Esophagus muscularis mucosa (tissue), 4 donors: ENCODE data around the gene PHF2. TPM values are rescaled to one million over a fixed set of nuclear protein-coding genes. Genes with fewer than 3 reads are reported as not detected.

Experiments used
- DNase-seq: peaks from one replicate; pipeline ENCODE4 v3.0.0-alpha.2; 2017; ENCODE audit errors: extremely low spot score
- H3K27ac ChIP-seq, 4 donors: fragments of 200-600 bp; sonication (generic); replicated peaks in 1 of 4; 1 replicate in 3 of 4; 2 replicates in 1 of 4; pipeline ENCODE4 v1.5.1; 2016 to 2019; ENCODE audit warnings: mild to moderate bottlenecking in 1 of 4
- H3K27me3 ChIP-seq, 4 donors: fragments of 200-600 bp; sonication (generic); one replicate each; pipeline versions ENCODE4 v1.5.1 to v1.6.0; 2016 to 2019
- H3K36me3 ChIP-seq, 4 donors: fragments of 200-600 bp; sonication (generic); one replicate each; pipeline ENCODE4 v1.5.1; 2016 to 2019
- H3K4me1 ChIP-seq, 4 donors: fragments of 200-600 bp; sonication (generic); one replicate each; pipeline ENCODE4 v1.5.1; 2016 to 2019
- H3K4me3 ChIP-seq, 4 donors: fragments of 200-600 bp; sonication (generic); 1 replicate in 2 of 4; 2 replicates in 2 of 4; pipeline ENCODE4 v1.5.1; 2016 to 2019; ENCODE audit warnings: mild to moderate bottlenecking in 4 of 4, moderate library complexity in 1 of 4
- H3K9me3 ChIP-seq, 4 donors: fragments of 200-600 bp; sonication (generic); 1 replicate in 3 of 4; 2 replicates in 1 of 4; pipeline ENCODE4 v1.5.1; 2016 to 2019
- EP300 ChIP-seq: sonication (generic); formaldehyde crosslinking; IDR thresholded peaks from one replicate; pipeline ENCODE4 v1.6.1; 2017; ENCODE audit warnings: antibody characterized with exemption
- POLR2A ChIP-seq: fragments of 450-650 bp; IDR thresholded peaks from one replicate; pipeline ENCODE4 v1.6.1; 2017; ENCODE audit warnings: antibody characterized with exemption, moderate library complexity, mild to moderate bottlenecking, low read depth
- POLR2AphosphoS5 ChIP-seq, 2 donors: sonication (generic); formaldehyde crosslinking; IDR thresholded peaks; one replicate each; pipeline ENCODE4 v1.6.1; 2017; ENCODE audit warnings: antibody characterized with exemption in 2 of 2
- WGBS: methylation state at CpG from one replicate; pipeline ENCODE4 v1.1.5; 2018; 5-methylcytosine and 5-hydroxymethylcytosine counted together
- intact Hi-C: fragments of 100-400 bp; cut with DNase I; formaldehyde crosslinking; loops from one replicate; pipeline ENCODE4 v1.15.1; 2023
- total RNA-seq, 4 donors: library from RNA; depleted of rRNA; stranded (reverse); fragments of >200 nt; gene quantifications; one replicate each; pipeline versions ENCODE4 v1.1.0 to v1.2.1, GENCODE V29; 2016
- TF ChIP-seq, protein P1 (sequence below), 3 experiments: fragments of 200-600 bp in 2 of 3; fragments of 450-650 bp in 1 of 3; sonication (generic) in 2 of 3; IDR thresholded peaks; one replicate each; pipeline ENCODE4 v1.5.1; 2017 to 2019; ENCODE audit warnings: antibody characterized with exemption in 3 of 3, mild to moderate bottlenecking in 2 of 3, moderate library complexity in 1 of 3

The PHF2 gene
- total RNA-seq, 4 donors from 2014 or later: 35.7 to 53.5 (median 43.2) TPM

DNA sequence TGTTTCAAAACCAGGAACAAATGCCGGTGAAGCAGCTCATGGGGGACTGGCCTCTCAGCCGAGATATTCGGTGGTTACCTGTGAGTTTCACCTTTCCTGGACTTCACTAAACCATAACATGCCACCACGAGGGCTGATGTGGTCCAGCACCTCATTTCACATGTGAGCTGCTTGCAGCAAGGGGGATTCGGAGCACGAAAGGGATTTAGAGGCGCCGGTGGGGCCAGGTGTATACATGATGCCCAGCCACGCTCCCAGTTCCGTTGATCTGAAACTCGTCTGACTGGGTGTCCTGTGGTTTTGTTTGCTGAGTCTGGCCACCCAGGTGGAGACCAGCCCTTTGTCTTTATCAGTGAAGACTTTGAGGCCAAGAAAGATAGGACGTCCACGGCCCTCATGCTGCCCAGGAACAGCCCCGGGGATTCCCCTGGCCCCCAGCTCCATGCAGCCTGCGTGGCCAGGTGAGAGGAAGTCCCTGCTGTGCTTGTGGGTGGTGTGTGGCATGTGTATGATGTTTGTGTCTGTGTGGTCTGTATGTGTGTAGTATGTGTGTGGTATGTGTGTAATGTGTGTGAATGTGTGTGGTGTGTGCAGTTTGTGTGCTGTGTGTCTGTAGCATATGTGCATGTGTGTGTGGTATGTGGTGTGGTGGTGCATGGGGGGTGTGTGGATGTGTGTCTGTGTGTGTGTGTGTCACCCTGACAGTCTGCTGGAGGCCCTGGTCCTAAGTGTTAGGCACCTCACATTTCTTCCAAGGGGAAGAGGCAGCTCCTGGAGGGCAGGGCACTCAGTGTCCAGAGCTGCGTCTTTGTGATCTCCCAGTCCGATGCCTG lies 23.4 kb downstream of the PHF2 start:
- intact Hi-C loops: no loop called here
- Histone ChIP-seq H3K27ac (no peak overlapping the region), H3K36me3 (no peaks in the 10 kb centered on the region), H3K27me3 (no peaks in the 10 kb centered on the region), H3K4me3 (no peak overlapping the region), H3K4me1 (peaks cover 40 to 74% (median 54%) of the 10 kb centered on the region in 4 donors), H3K9me3 (no peaks in the 10 kb centered on the region)
- DNase-seq: no peak
- 80% methylated on average over 13 of the region's 17 CpGs for WGBS
- TF ChIP-seq, protein P1, sequence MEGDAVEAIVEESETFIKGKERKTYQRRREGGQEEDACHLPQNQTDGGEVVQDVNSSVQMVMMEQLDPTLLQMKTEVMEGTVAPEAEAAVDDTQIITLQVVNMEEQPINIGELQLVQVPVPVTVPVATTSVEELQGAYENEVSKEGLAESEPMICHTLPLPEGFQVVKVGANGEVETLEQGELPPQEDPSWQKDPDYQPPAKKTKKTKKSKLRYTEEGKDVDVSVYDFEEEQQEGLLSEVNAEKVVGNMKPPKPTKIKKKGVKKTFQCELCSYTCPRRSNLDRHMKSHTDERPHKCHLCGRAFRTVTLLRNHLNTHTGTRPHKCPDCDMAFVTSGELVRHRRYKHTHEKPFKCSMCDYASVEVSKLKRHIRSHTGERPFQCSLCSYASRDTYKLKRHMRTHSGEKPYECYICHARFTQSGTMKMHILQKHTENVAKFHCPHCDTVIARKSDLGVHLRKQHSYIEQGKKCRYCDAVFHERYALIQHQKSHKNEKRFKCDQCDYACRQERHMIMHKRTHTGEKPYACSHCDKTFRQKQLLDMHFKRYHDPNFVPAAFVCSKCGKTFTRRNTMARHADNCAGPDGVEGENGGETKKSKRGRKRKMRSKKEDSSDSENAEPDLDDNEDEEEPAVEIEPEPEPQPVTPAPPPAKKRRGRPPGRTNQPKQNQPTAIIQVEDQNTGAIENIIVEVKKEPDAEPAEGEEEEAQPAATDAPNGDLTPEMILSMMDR (IDR thresholded peaks at IDR 0.05): no peak
- TF ChIP-seq POLR2AphosphoS5 (IDR thresholded peaks at IDR 0.05) (no peak), POLR2A (no peak), EP300 (no peak)

- no peaks in the 10 kb centered on the region for H3K36me3 ChIP-seq
- no peaks in the 10 kb centered on the region for H3K9me3 ChIP-seq
- TF ChIP-seq POLR2AphosphoS5 (IDR thresholded peaks at IDR 0.05) (no peak), EP300 (no peak), POLR2A (no peak)
- TF ChIP-seq, protein P1 (IDR thresholded peaks at IDR 0.05): no peak
- no peaks in the 10 kb centered on the region for H3K27me3 ChIP-seq
- peaks cover 40 to 72% (median 53%) of the 10 kb centered on the region in 4 donors for H3K4me1 ChIP-seq
- no peak for DNase-seq
- 40% methylated on average over 1 of the region's 3 CpGs for WGBS
- H3K4me3 ChIP-seq: no peak overlapping the region
- no peak overlapping the region for H3K27ac ChIP-seq
- intact Hi-C loops: no loop called here
Measured at GRCh38 chr9:93600504-93600903, 24.1 kb downstream of the PHF2 start.

DNA sequence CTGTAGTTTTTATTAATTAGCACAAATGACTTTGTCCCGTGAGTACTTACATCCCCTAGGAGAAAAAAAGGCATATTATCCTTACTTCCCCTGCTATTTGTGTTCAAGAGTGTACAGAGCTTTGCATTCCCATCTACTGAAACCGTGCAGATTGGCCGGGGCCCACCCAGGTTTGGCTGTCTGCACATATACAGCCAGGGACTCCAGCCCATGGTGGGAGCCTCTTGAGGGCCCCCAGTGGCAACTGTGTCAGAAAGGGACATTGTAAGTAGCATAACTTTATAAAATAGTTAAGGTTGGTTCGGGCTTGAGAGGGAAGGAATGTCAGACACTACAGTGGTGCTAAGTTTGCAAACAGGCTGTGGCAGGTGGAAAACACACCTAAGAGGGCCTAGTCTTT lies 24.7 kb downstream of the PHF2 start:
- Histone ChIP-seq H3K9me3 (no peaks in the 10 kb centered on the region), H3K27ac (no peak overlapping the region), H3K27me3 (no peaks in the 10 kb centered on the region), H3K4me1 (peaks cover 40 to 66% (median 50%) of the 10 kb centered on the region in 4 donors), H3K4me3 (no peak overlapping the region), H3K36me3 (no peaks in the 10 kb centered on the region)
- intact Hi-C loops: no loop called here
- TF ChIP-seq EP300 (no peak), POLR2A (no peak), POLR2AphosphoS5 (IDR thresholded peaks at IDR 0.05) (no peak)
- TF ChIP-seq, protein P1 (IDR thresholded peaks at IDR 0.05): no peak
- 80% methylated on average over 4 of the region's 4 CpGs for WGBS
- no peak for DNase-seq

- H3K4me1 ChIP-seq: peaks cover 40 to 62% (median 49%) of the 10 kb centered on the region in 4 donors
- H3K27me3 ChIP-seq: no peaks in the 10 kb centered on the region
- H3K9me3 ChIP-seq: no peaks in the 10 kb centered on the region
- WGBS: 89% methylated on average over 4 of the region's 5 CpGs
- DNase-seq: no peak
- H3K4me3 ChIP-seq: no peak overlapping the region
- no peaks in the 10 kb centered on the region for H3K36me3 ChIP-seq
- TF ChIP-seq POLR2AphosphoS5 (IDR thresholded peaks at IDR 0.05) (no peak), POLR2A (no peak)
- no peak overlapping the region for H3K27ac ChIP-seq
- intact Hi-C loops: no loop called here
Measured at GRCh38 chr9:93601666-93602065, 25.3 kb downstream of the PHF2 start.

DNA sequence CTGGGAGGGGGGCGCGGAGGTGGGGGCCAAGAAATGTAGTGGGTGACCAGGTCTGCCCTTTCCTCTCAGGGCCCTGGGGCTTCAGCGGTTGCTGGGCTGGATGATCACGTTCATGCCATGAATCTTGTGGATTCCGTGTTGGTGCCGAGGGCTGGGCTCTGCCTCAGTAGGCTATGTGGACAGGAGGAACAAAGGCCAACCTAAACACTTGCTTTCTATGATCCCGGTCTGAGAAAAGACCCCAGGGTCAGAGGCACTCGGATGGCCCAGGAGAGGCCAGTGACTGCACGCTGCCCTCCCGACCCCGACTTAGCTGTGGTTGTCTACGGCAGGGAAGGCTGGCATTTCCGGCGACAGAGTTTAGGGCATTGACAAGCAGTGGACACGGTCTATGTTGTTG lies 26.6 kb downstream of the PHF2 start:
- Histone ChIP-seq H3K27me3 (no peaks in the 10 kb centered on the region), H3K4me1 (peaks cover 32 to 55% (median 42%) of the 10 kb centered on the region in 4 donors), H3K9me3 (peaks cover 0 to 10% (median 1%) of the 10 kb centered on the region in 4 donors), H3K27ac (no peak overlapping the region), H3K36me3 (no peaks in the 10 kb centered on the region), H3K4me3 (no peak overlapping the region)
- WGBS: 97% methylated on average over 13 of the region's 15 CpGs
- no peak for DNase-seq
- TF ChIP-seq POLR2A: no peak
- no peak for TF ChIP-seq EP300
- TF ChIP-seq POLR2AphosphoS5 (IDR thresholded peaks at IDR 0.05): no peak
- intact Hi-C loops: no loop called here
